K562 (cell line): ENCODE measurements around the gene STPG4. TPM values are rescaled to one million over a fixed set of nuclear protein-coding genes. Genes with fewer than 3 reads are reported as not detected.
"Not testable (repeated sequence)": the region's sequence is repeated elsewhere in the genome, so short reads cannot be mapped to it uniquely, and the experiment has no call there.

Experiments used
- ATAC-seq: fragments of 200-7000 bp; cut with Tn5 transposase; 3 replicates; pipeline ENCODE4 v1.9.1; 2020; ENCODE audit warnings: moderate library complexity
- BruUV-seq: library from RNA; stranded (reverse); fragments of 400-500 nt; replicated peaks from 2 replicates; lab custom pipeline; 2021; lab: Mats Ljungman, UMichigan
- CTCF ChIA-PET: fragments of 300-600 bp; formaldehyde crosslinking; extraction: SDS; loops from one replicate; lab custom pipeline; 2021; ENCODE audit warnings: low intra/inter-chr PET ratio; lab: Yijun Ruan, JAX
- POLR2A ChIA-PET: fragments of 300-600, 350-650 bp; sonication (Branson Sonifier 250); formaldehyde crosslinking; extraction: SDS; loops from one replicate; lab custom pipeline; 2021; ENCODE audit warnings: antibody characterized with exemption, inconsistent platforms; lab: Yijun Ruan, JAX
- DNase-seq, 4 experiments: peaks; one replicate each; pipeline versions ENCODE4 v3.0.0 to v3.0.0-alpha.2; 2011 to 2018; ENCODE audit warnings: low spot score in 3 of 4, mixed read lengths in 3 of 4; ENCODE audit errors: extremely low read depth in 1 of 4
- FAIRE-seq: peaks from 2 replicates; lab custom pipeline; 2011; peaks lifted over from hg19 to GRCh38; lab: Jason Lieb, UNC
- H2AFZ ChIP-seq: 2 replicates; pipeline ENCODE4 v1.6.0; 2011; ENCODE audit warnings: low read depth, low read length, control low read depth, inconsistent platforms
- H3K27ac ChIP-seq: fragments of 200-600 bp; 3 replicates; pipeline ENCODE4 v1.8.0; 2011; ENCODE audit warnings: low read depth, mild to moderate bottlenecking, control low read depth, inconsistent platforms, low read length, moderate library complexity, mixed read lengths; ENCODE audit errors: extremely low read depth
- H3K27me3 ChIP-seq, 2 experiments: fragments of 300-600 bp in 1 of 2; 2 replicates in 1 of 2; 3 replicates in 1 of 2; pipeline versions ENCODE4 v1.6.0 to v1.8.0; 2011; ENCODE audit warnings: inconsistent platforms in 2 of 2, low read length in 2 of 2, mild to moderate bottlenecking in 1 of 2, mixed read lengths in 1 of 2, moderate library complexity in 1 of 2; ENCODE audit not compliant: control insufficient read depth in 2 of 2, insufficient read depth in 2 of 2
- H3K36me3 ChIP-seq: fragments of 300-600 bp; 3 replicates; pipeline ENCODE4 v1.8.0; 2011; ENCODE audit warnings: mild to moderate bottlenecking, low read length, inconsistent platforms; ENCODE audit not compliant: control insufficient read depth, insufficient read depth
- H3K4me1 ChIP-seq, 2 experiments: fragments of 200-600 bp in 1 of 2; replicated peaks in 1 of 2; 2 replicates in 1 of 2; 3 replicates in 1 of 2; pipeline versions ENCODE4 v1.5.1 to v1.8.0; 2011; ENCODE audit warnings: inconsistent platforms in 2 of 2, low read length in 2 of 2, mild to moderate bottlenecking in 1 of 2, mixed read lengths in 1 of 2, moderate library complexity in 1 of 2; ENCODE audit not compliant: control insufficient read depth in 2 of 2, insufficient read depth in 2 of 2
- H3K4me2 ChIP-seq: 2 replicates; pipeline ENCODE4 v1.6.1; 2011; ENCODE audit warnings: low read length, control low read depth, inconsistent platforms, mixed read lengths; ENCODE audit not compliant: insufficient read depth
- H3K4me3 ChIP-seq: fragments of 200-600 bp; sonication (generic), shearing (Covaris generic); 2 replicates; pipeline ENCODE4 v1.5.1; 2016; ENCODE audit warnings: control low read depth, inconsistent platforms
- H3K79me2 ChIP-seq: fragments of 200-600 bp; 3 replicates; pipeline ENCODE4 v1.8.0; 2011; ENCODE audit warnings: low read length, inconsistent platforms; ENCODE audit not compliant: control insufficient read depth, insufficient read depth
- H3K9ac ChIP-seq, 2 experiments: 2 replicates each; pipeline versions ENCODE4 v1.6.0 to v1.6.1; 2011; ENCODE audit warnings: low read depth in 2 of 2, low read length in 2 of 2, control low read depth in 1 of 2, inconsistent platforms in 1 of 2, mild to moderate bottlenecking in 1 of 2, mixed read lengths in 1 of 2; ENCODE audit not compliant: insufficient read depth in 1 of 2
- H3K9me1 ChIP-seq: one replicate; pipeline ENCODE4 v1.6.0; 2011; ENCODE audit warnings: inconsistent platforms, mild to moderate bottlenecking, low read length, moderate library complexity; ENCODE audit not compliant: control insufficient read depth, insufficient read depth
- H3K9me3 ChIP-seq: replicated peaks from 2 replicates; pipeline ENCODE4 v1.5.1; 2011; ENCODE audit warnings: low read depth, low read length, inconsistent platforms; ENCODE audit not compliant: control insufficient read depth, insufficient read depth
- H4K20me1 ChIP-seq: replicated peaks from 2 replicates; pipeline ENCODE4 v1.6.1; 2011; ENCODE audit warnings: low read length, inconsistent platforms, mixed read lengths; ENCODE audit not compliant: control insufficient read depth, insufficient read depth
- PHF21A ChIP-seq: fragments of 450-650 bp; IDR thresholded peaks from 2 replicates; pipeline ENCODE4 v1.6.1; 2017; ENCODE audit warnings: low read depth, borderline replicate concordance
- POLR2A ChIP-seq: fragments of 450-650 bp; conservative IDR thresholded peaks from 2 replicates; pipeline ENCODE4 v1.6.1; 2016
- WGBS: fragments of 100-300 bp; shearing (Covaris generic); methylation state at CpG from one replicate; pipeline ENCODE4 v1.1.6; 2016; ENCODE audit warnings: low coverage, mixed read lengths; ENCODE audit not compliant: insufficient coverage; ENCODE audit errors: missing lambda C conversion rate; 5-methylcytosine and 5-hydroxymethylcytosine counted together
- in situ Hi-C: fragments of 300-500 bp; cut with MboI; formaldehyde crosslinking; loops from 4 replicates; pipeline ENCODE4 v1.15.0; 2018; ENCODE audit warnings: inconsistent platforms, mixed read lengths
- intact Hi-C: fragments of 100-400 bp; cut with micrococcal nuclease; formaldehyde crosslinking; loops from 2 replicates; pipeline ENCODE4 v1.14.2; 2022
- polyA plus RNA-seq, 8 experiments: library from polyadenylated mRNA; depleted of rRNA in 4 of 8; stranded (reverse) in 5 of 8; unstranded in 3 of 8; fragments of >200 nt; fragmentation: Nextera tagmentation in 2 of 8; fragmentation: Illumina TruSeq in 1 of 8; extraction: Ambion mirVana in 2 of 8; extraction: Trizol in 1 of 8; gene quantifications; 2 replicates each; pipeline versions ENCODE4 v1.2.1 to v1.2.3, GENCODE V29; 2011 to 2014; ENCODE audit warnings: inconsistent platforms in 1 of 8, missing spikeins in 1 of 8
- total RNA-seq, 7 experiments: library from RNA; depleted of rRNA in 6 of 7; stranded (reverse); fragments of >200 nt in 6 of 7; fragmentation: Illumina TruSeq in 2 of 7; extraction: Trizol in 2 of 7; gene quantifications; 2 replicates each; pipeline versions ENCODE4 v1.2.1 to v1.2.3, GENCODE V29; 2011 to 2021; ENCODE audit warnings: low replicate concordance in 1 of 7
- TF ChIP-seq, protein P1 (sequence below), 2 experiments: fragments of 450-650 bp; IDR thresholded peaks; 2 replicates each; pipeline ENCODE4 v1.6.1; 2016

The STPG4 gene
- total and polyA plus RNA-seq, 9 of the 15 experiments (the other 6 are each of a cell fraction or from before 2014, with no cell fraction given) = 0.10 to 0.68 (median 0.22) TPM; not detected in 6

- H2AFZ ChIP-seq = no peak overlapping the region
- no peaks in the 10 kb centered on the region for H3K4me1 ChIP-seq
- no peaks in the 10 kb centered on the region for H3K36me3 ChIP-seq
- no TSS peak for BruUV-seq
- H3K27ac ChIP-seq = no peak overlapping the region
- ATAC-seq = no peak
- no peak for FAIRE-seq
- WGBS = 3% methylated on average over 3 of the region's 3 CpGs
- ChIA-PET POLR2A (interaction anchor here (0.6 to 0.7 kb wide), 2 partner anchors 9 to 12 kb away, joined by 3 read pairs; no protein-coding TSS in a partner anchor), CTCF (no interaction called here)
- TF ChIP-seq PHF21A = no peak
- TF ChIP-seq, protein P1, sequence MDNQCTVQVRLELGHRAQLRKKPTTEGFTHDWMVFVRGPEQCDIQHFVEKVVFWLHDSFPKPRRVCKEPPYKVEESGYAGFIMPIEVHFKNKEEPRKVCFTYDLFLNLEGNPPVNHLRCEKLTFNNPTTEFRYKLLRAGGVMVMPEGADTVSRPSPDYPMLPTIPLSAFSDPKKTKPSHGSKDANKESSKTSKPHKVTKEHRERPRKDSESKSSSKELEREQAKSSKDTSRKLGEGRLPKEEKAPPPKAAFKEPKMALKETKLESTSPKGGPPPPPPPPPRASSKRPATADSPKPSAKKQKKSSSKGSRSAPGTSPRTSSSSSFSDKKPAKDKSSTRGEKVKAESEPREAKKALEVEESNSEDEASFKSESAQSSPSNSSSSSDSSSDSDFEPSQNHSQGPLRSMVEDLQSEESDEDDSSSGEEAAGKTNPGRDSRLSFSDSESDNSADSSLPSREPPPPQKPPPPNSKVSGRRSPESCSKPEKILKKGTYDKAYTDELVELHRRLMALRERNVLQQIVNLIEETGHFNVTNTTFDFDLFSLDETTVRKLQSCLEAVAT (IDR thresholded peaks at IDR 0.05) = peak in 1 of 2 experiments; percentile 80; a peak in 2 of 4 replicates
- H3K4me2 ChIP-seq = no peak overlapping the region
- in situ Hi-C loops = no loop called here
- peaks cover 5 to 18% of the 10 kb centered on the region in 2 experiments; a peak in 3 of 5 replicates for H3K27me3 ChIP-seq
- no peaks in the 10 kb centered on the region for H3K79me2 ChIP-seq
- no peaks in the 10 kb centered on the region for H3K9me1 ChIP-seq
- no peaks in the 10 kb centered on the region for H4K20me1 ChIP-seq
- no peak overlapping the region for H3K9ac ChIP-seq
- no peak overlapping the region for H3K4me3 ChIP-seq
- no peaks in the 10 kb centered on the region; the same call in 1 of the 2 replicates for H3K9me3 ChIP-seq
- intact Hi-C loops = no loop called here
- DNase-seq = no peak
These were observed 28.3 kb downstream of the STPG4 start for GRCh38 chr2:47126783-47127182.

DNA sequence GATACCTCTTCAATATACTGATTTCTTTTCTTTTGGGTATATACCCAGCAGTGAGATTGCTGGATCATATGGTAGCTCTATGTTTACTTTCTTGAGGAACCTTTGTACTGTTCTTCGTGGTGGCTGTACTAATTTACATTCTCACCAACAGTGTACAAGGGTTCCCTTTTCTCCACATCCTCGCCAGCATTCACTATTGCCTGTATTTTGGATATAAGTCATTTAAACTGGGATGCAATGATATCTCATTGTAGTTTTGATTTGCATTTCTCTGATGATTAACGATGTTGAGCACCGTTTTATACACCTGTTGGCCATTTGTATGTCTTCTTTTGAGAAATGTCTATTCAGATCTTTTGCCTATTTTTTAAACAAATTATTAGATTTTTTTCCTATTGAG is 30.4 kb downstream of the STPG4 start:
- ATAC-seq, BruUV-seq, in situ Hi-C loops, H3K4me2 ChIP-seq, H3K4me1 ChIP-seq, H3K9me3 ChIP-seq, H2AFZ ChIP-seq, H3K9me1 ChIP-seq, intact Hi-C loops, H3K9ac ChIP-seq, H3K4me3 ChIP-seq, CTCF ChIA-PET, H3K36me3 ChIP-seq, POLR2A ChIA-PET, H4K20me1 ChIP-seq, FAIRE-seq, DNase-seq, H3K27ac ChIP-seq, H3K79me2 ChIP-seq: not testable (repeated sequence)
- TF ChIP-seq POLR2A = peak; percentile 51; the same call in 1 of the 2 replicates
- peaks cover 5 to 18% of the 10 kb centered on the region in 2 experiments; a peak in 3 of 5 replicates for H3K27me3 ChIP-seq
- WGBS = 0% methylated on average over 4 of the region's 4 CpGs

- H3K4me1 ChIP-seq, H3K36me3 ChIP-seq, H3K27me3 ChIP-seq, H3K4me3 ChIP-seq, intact Hi-C loops, H3K9ac ChIP-seq, ATAC-seq, in situ Hi-C loops, DNase-seq, H4K20me1 ChIP-seq, CTCF ChIA-PET, BruUV-seq, H3K27ac ChIP-seq, H2AFZ ChIP-seq, H3K9me3 ChIP-seq, FAIRE-seq, H3K4me2 ChIP-seq, H3K79me2 ChIP-seq, H3K9me1 ChIP-seq: not testable (repeated sequence)
- POLR2A ChIA-PET = interaction anchor here (0.7 to 1.3 kb wide), 4 partner anchors 11 to 52 kb away, joined by 3 read pairs; no protein-coding TSS in a partner anchor
- 28% methylated on average over 3 of the region's 5 CpGs for WGBS
These were observed 34.7 kb downstream of the STPG4 start for GRCh38 chr2:47120424-47120823.
